Measurements from ENCODE around the gene PGAM4. TPM values are rescaled to one million over a fixed set of nuclear protein-coding genes. Genes with fewer than 3 reads are reported as not detected.

Gene PGAM4
- 0.11 TPM in 1 of 2 replicates, not detected in the other for total RNA-seq

GRCh38 chrX:77969538-77969937 is at the start of gene PGAM4:
PGAM4 (minus strand) TSS chrX:77969638; CDS start chrX:77969638, 0 bp downstream.

Other genes with a start within 250 kb of the PGAM4 start
- 67.3 and 76.5 TPM in 2 replicates for gene ATRX, start 183.4 kb downstream of the PGAM4 start, total RNA-seq
- gene MAGT1, start 74.2 kb downstream of the PGAM4 start, total RNA-seq, result 308 and 311 TPM in 2 replicates
- gene COX7B, start 70.2 kb downstream of the PGAM4 start, total RNA-seq, result 328 and 355 TPM in 2 replicates
- 9.8 and 11.5 TPM in 2 replicates for gene ATP7A, start 58.9 kb downstream of the PGAM4 start, total RNA-seq
- 191 and 193 TPM in 2 replicates for gene PGK1, start 134.6 kb upstream of the PGAM4 start, total RNA-seq
- gene TAF9B, start 170.0 kb upstream of the PGAM4 start, total RNA-seq, result 13.9 and 22.1 TPM in 2 replicates

All from dermis lymphatic vessel endothelial cell (primary cell).